Upper lobe of left lung (tissue), 4 donors: ENCODE data around the gene RASGRF1.

Source experiments
- CTCF ChIP-seq, 6 experiments: fragments of 450-650 bp in 4 of 6; fragments of 200-600 bp in 2 of 6; sonication (generic) in 2 of 6; IDR thresholded peaks; one replicate each; pipeline ENCODE4 v1.5.1; 2016 to 2019; ENCODE audit warnings: antibody characterized with exemption in 6 of 6
- EP300 ChIP-seq, 4 donors: sonication (generic); formaldehyde crosslinking; IDR thresholded peaks; one replicate each; pipeline ENCODE4 v1.5.1; 2017; ENCODE audit warnings: antibody characterized with exemption in 4 of 4, control low read depth in 2 of 4
- POLR2A ChIP-seq, 4 donors: fragments of 450-650 bp; IDR thresholded peaks; one replicate each; pipeline ENCODE4 v1.5.1; 2016 to 2017; ENCODE audit warnings: antibody characterized with exemption in 4 of 4, mild to moderate bottlenecking in 2 of 4
- POLR2AphosphoS5 ChIP-seq, 2 donors: sonication (generic); formaldehyde crosslinking; IDR thresholded peaks; one replicate each; pipeline ENCODE4 v1.5.1; 2017; ENCODE audit warnings: antibody characterized with exemption in 2 of 2

GRCh38 chr15:78942741-78943140, 147.8 kb downstream of the RASGRF1 start:
- TF ChIP-seq CTCF (IDR thresholded peaks at IDR 0.05) (no peak), EP300 (IDR thresholded peaks at IDR 0.05) (no peak), POLR2A (IDR thresholded peaks at IDR 0.05) (no peak), POLR2AphosphoS5 (IDR thresholded peaks at IDR 0.05) (no peak)
